HCT116 (cell line): ENCODE data around the gene CLN6.

ENCODE experiments used
- CEBPB ChIP-seq: IDR thresholded peaks from 2 replicates; pipeline ENCODE4 v1.6.1; 2012; ENCODE audit warnings: low read depth
- CTCF ChIP-seq, 3 experiments: fragments of 200-600 bp in 1 of 3; sonication (generic) in 1 of 3; IDR thresholded peaks in 2 of 3; conservative IDR thresholded peaks in 1 of 3; 2 replicates each; pipeline ENCODE4 v1.5.1; 2012 to 2017; ENCODE audit warnings: low read depth in 2 of 3, low read length in 2 of 3, antibody characterized with exemption in 1 of 3, borderline replicate concordance in 1 of 3, control low read depth in 1 of 3, mild to moderate bottlenecking in 1 of 3, mixed read lengths in 1 of 3, mixed run types in 1 of 3, moderate library complexity in 1 of 3; ENCODE audit not compliant: insufficient read depth in 1 of 3
- ELF1 ChIP-seq: IDR thresholded peaks from 2 replicates; pipeline ENCODE4 v1.6.1; 2012; ENCODE audit warnings: low read depth, borderline replicate concordance
- EZH2 ChIP-seq: fragments of 200-600 bp; sonication (generic); IDR thresholded peaks from 2 replicates; pipeline ENCODE4 v1.6.1; 2017; ENCODE audit warnings: antibody characterized with exemption, mixed run types
- FOSL1 ChIP-seq: IDR thresholded peaks from 2 replicates; pipeline ENCODE4 v1.6.1; 2012; ENCODE audit warnings: low read depth
- POLR2AphosphoS5 ChIP-seq: IDR thresholded peaks from 2 replicates; pipeline ENCODE4 v1.6.1; 2011; ENCODE audit warnings: mild to moderate bottlenecking, low read depth, low read length, moderate library complexity
- RAD21 ChIP-seq: IDR thresholded peaks from 2 replicates; pipeline ENCODE4 v1.6.1; 2012; ENCODE audit warnings: low read depth, mild to moderate bottlenecking
- SIN3A ChIP-seq: IDR thresholded peaks from 2 replicates; pipeline ENCODE4 v1.6.1; 2012; ENCODE audit warnings: low read depth
- SP1 ChIP-seq: IDR thresholded peaks from 2 replicates; pipeline ENCODE4 v1.6.1; 2012; ENCODE audit warnings: low read depth
- YY1 ChIP-seq: IDR thresholded peaks from 2 replicates; pipeline ENCODE4 v1.6.1; 2011; ENCODE audit warnings: low read length, low read depth, moderate library complexity, mild to moderate bottlenecking; ENCODE audit not compliant: insufficient replicate concordance; ENCODE audit errors: extremely low read depth
- ZNF274 ChIP-seq: fragments of 200-500 bp; sonication (Bioruptor generic); IDR thresholded peaks from 2 replicates; pipeline ENCODE4 v1.6.1; 2014; ENCODE audit warnings: mild to moderate bottlenecking, low read depth, low read length, inconsistent platforms
- TF ChIP-seq, protein P1 (sequence below): IDR thresholded peaks from 2 replicates; pipeline ENCODE4 v1.6.1; 2012
- TF ChIP-seq, protein P2 (sequence below): IDR thresholded peaks from 2 replicates; pipeline ENCODE4 v1.6.1; 2011; ENCODE audit warnings: mild to moderate bottlenecking, low read length, moderate library complexity; ENCODE audit not compliant: insufficient replicate concordance; ENCODE audit errors: extremely low read depth

DNA sequence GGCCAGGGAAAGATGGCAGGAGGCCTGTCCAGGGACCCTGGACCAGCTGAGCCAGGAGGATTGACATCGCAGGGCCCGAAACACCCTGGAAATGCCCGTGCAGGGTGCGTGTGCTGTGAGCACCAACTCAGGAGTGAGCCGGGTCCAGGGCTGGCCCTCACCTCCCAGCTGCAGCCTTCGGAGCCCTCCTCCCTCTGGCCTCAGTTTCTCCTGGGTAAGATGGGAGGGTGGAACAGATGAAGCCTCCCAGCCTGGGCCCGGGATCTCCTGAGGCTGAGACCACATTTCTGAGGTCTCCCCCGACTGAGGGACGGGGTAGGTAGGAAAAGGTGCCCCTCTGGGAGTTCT lies 19.1 kb downstream of the CLN6 start:
- no peak for TF ChIP-seq CTCF (IDR thresholded peaks at IDR 0.05 in 2 of 3, conservative IDR thresholded peaks at IDR 0.05 in 1 of 3; ENCODE audit: borderline replicate concordance in 1 of 3, insufficient read depth in 1 of 3, low read depth in 2 of 3, low read length in 2 of 3)
- no peak for TF ChIP-seq POLR2AphosphoS5
- no peak for TF ChIP-seq ELF1
- no peak for TF ChIP-seq EZH2
- no peak for TF ChIP-seq YY1
- no peak for TF ChIP-seq RAD21
- no peak for TF ChIP-seq SIN3A
- no peak for TF ChIP-seq ZNF274
- TF ChIP-seq, protein P1, sequence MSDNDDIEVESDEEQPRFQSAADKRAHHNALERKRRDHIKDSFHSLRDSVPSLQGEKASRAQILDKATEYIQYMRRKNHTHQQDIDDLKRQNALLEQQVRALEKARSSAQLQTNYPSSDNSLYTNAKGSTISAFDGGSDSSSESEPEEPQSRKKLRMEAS: no peak
- TF ChIP-seq FOSL1: no peak
- TF ChIP-seq, protein P2, sequence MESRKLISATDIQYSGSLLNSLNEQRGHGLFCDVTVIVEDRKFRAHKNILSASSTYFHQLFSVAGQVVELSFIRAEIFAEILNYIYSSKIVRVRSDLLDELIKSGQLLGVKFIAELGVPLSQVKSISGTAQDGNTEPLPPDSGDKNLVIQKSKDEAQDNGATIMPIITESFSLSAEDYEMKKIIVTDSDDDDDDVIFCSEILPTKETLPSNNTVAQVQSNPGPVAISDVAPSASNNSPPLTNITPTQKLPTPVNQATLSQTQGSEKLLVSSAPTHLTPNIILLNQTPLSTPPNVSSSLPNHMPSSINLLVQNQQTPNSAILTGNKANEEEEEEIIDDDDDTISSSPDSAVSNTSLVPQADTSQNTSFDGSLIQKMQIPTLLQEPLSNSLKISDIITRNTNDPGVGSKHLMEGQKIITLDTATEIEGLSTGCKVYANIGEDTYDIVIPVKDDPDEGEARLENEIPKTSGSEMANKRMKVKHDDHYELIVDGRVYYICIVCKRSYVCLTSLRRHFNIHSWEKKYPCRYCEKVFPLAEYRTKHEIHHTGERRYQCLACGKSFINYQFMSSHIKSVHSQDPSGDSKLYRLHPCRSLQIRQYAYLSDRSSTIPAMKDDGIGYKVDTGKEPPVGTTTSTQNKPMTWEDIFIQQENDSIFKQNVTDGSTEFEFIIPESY: no peak
- TF ChIP-seq SP1: no peak
- TF ChIP-seq CEBPB: no peak
